Transverse colon (tissue), 3 donors: Measurements from ENCODE around the gene COX7C.

ENCODE experiments used
- EP300 ChIP-seq: sonication (generic); formaldehyde crosslinking; IDR thresholded peaks from one replicate; pipeline ENCODE4 v1.6.1; 2017; ENCODE audit warnings: antibody characterized with exemption, low read depth
- POLR2A ChIP-seq: fragments of 450-650 bp; IDR thresholded peaks from one replicate; pipeline ENCODE4 v1.6.1; 2016; ENCODE audit warnings: antibody characterized with exemption, mild to moderate bottlenecking, moderate library complexity
- TF ChIP-seq, protein P1 (sequence below), 5 experiments: fragments of 200-600 bp in 3 of 5; fragments of 450-650 bp in 2 of 5; sonication (generic) in 3 of 5; IDR thresholded peaks; 1 replicate in 2 of 5; 2 replicates in 3 of 5; pipeline ENCODE4 v1.5.1; 2016 to 2017; ENCODE audit warnings: antibody characterized with exemption in 5 of 5, inconsistent platforms in 3 of 5, mild to moderate bottlenecking in 2 of 5, moderate library complexity in 1 of 5

GRCh38 chr5:86617756-86618576 lies at the start of gene COX7C:
- TF ChIP-seq POLR2A (peak; percentile 94), EP300 (no peak)
- TF ChIP-seq, protein P1, sequence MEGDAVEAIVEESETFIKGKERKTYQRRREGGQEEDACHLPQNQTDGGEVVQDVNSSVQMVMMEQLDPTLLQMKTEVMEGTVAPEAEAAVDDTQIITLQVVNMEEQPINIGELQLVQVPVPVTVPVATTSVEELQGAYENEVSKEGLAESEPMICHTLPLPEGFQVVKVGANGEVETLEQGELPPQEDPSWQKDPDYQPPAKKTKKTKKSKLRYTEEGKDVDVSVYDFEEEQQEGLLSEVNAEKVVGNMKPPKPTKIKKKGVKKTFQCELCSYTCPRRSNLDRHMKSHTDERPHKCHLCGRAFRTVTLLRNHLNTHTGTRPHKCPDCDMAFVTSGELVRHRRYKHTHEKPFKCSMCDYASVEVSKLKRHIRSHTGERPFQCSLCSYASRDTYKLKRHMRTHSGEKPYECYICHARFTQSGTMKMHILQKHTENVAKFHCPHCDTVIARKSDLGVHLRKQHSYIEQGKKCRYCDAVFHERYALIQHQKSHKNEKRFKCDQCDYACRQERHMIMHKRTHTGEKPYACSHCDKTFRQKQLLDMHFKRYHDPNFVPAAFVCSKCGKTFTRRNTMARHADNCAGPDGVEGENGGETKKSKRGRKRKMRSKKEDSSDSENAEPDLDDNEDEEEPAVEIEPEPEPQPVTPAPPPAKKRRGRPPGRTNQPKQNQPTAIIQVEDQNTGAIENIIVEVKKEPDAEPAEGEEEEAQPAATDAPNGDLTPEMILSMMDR (IDR thresholded peaks at IDR 0.05) = no peak
